HG02588 (cell line): ENCODE data around the gene APOBEC3C.
"Not testable (repeated sequence)": the region's sequence is repeated elsewhere in the genome, so short reads cannot be mapped to it uniquely, and the experiment has no call there.

Source experiments
- ATAC-seq: cut with Tn5 transposase; IDR thresholded peaks from one replicate; pipeline ENCODE4 v1.9.1; 2021; ENCODE audit warnings: mild to moderate bottlenecking, moderate library complexity; ENCODE audit not compliant: unreplicated experiment

Gene APOBEC3C

GRCh38 chr22:38981992-38982927, 31.8 kb upstream of the APOBEC3C start, which contains the start of gene APOBEC3B:
Gene APOBEC3B (plus strand): TSS chr22:38982347. CDS start chr22:38982454, 107 bp downstream.
- peak; percentile 54 for ATAC-seq

- no peak for ATAC-seq
These were observed 29.8 kb upstream of the APOBEC3C start for GRCh38 chr22:38984224-38984623.

GRCh38 chr22:38984784-38985757, 29.0 kb upstream of the APOBEC3C start:
- ATAC-seq, result peak; percentile 55

- no peak for ATAC-seq
These were observed 27.4 kb upstream of the APOBEC3C start for GRCh38 chr22:38986629-38987028.

- ATAC-seq, result no peak
These were observed 26.7 kb upstream of the APOBEC3C start for GRCh38 chr22:38987171-38987895.

GRCh38 chr22:38989466-38989865, 24.6 kb upstream of the APOBEC3C start:
- ATAC-seq, result no peak

GRCh38 chr22:38992871-38993371, 21.1 kb upstream of the APOBEC3C start:
- ATAC-seq, result not testable (repeated sequence)

- no peak for ATAC-seq
These were observed 18.0 kb upstream of the APOBEC3C start for GRCh38 chr22:38996105-38996504.

GRCh38 chr22:38997518-38997917, 16.5 kb upstream of the APOBEC3C start:
- no peak for ATAC-seq

- no peak for ATAC-seq
These were observed 10.9 kb upstream of the APOBEC3C start for GRCh38 chr22:39003165-39003638.

GRCh38 chr22:39007177-39007576, 6.9 kb upstream of the APOBEC3C start:
- no peak for ATAC-seq

- ATAC-seq, result not testable (repeated sequence)
These were observed 5.7 kb upstream of the APOBEC3C start for GRCh38 chr22:39008271-39008850.

- no peak for ATAC-seq
These were observed 3.1 kb upstream of the APOBEC3C start for GRCh38 chr22:39010946-39011345.

- no peak for ATAC-seq
These were observed 1.2 kb upstream of the APOBEC3C start for GRCh38 chr22:39012533-39013511.

GRCh38 chr22:39013561-39013941, 506 bp upstream of the APOBEC3C start:
- peak; percentile 17 for ATAC-seq

- not testable (repeated sequence) for ATAC-seq
These were observed 665 bp downstream of the APOBEC3C start for GRCh38 chr22:39014723-39015121.

- ATAC-seq, result no peak
These were observed 2.5 kb downstream of the APOBEC3C start for GRCh38 chr22:39016592-39016991.

- no peak for ATAC-seq
These were observed 3.7 kb downstream of the APOBEC3C start for GRCh38 chr22:39017596-39018365.
